ENCODE data around the gene CPED1.

The CPED1 gene

GRCh38 chr7:120942861-120943260 is 45.6 kb upstream of the CPED1 start:
- Histone ChIP-seq H3K4me2 (ENCODE audit: low read length, poor library complexity, severe bottlenecking) (no peak overlapping the region), H3K9ac (ENCODE audit: low read length) (no peak overlapping the region), H2BK15ac (ENCODE audit: low read depth, poor library complexity, severe bottlenecking) (no peak overlapping the region), H4K91ac (ENCODE audit: low read length) (no peak overlapping the region), H2BK12ac (ENCODE audit: low read length in 2 of 2) (no peak overlapping the region), H2BK120ac (ENCODE audit: low read depth, low read length) (no peak overlapping the region), H3K79me1 (replicated peaks; ENCODE audit: low read length, poor library complexity, severe bottlenecking) (no peaks in the 10 kb centered on the region), H3K36me3 (ENCODE audit: control insufficient read depth in 1 of 2, insufficient read depth in 2 of 2, low read depth in 1 of 2, low read length in 2 of 2) (no peaks in the 10 kb centered on the region), H2AK5ac (ENCODE audit: low read length, severe bottlenecking) (no peak overlapping the region), H2BK5ac (ENCODE audit: low read depth, low read length, poor library complexity, severe bottlenecking) (no peak overlapping the region), H3K4me3 (ENCODE audit: insufficient read depth in 1 of 2, low read depth in 1 of 2, low read length in 2 of 2) (no peak overlapping the region), H2AFZ (ENCODE audit: low read depth, low read length) (no peak overlapping the region), H3K9me3 (ENCODE audit: control insufficient read depth, low read length) (no peaks in the 10 kb centered on the region), H3K18ac (ENCODE audit: low read depth in 1 of 2, low read length in 2 of 2) (no peak overlapping the region), H4K8ac (ENCODE audit: low read length) (no peak overlapping the region), H3K27me3 (ENCODE audit: control insufficient read depth in 1 of 2, insufficient read depth in 1 of 2, low read length in 2 of 2) (no peaks in the 10 kb centered on the region), H3K23ac (ENCODE audit: low read length in 2 of 2) (no peak overlapping the region), H3K4ac (ENCODE audit: low read depth in 1 of 2, low read length in 2 of 2) (no peak overlapping the region), H3K4me1 (ENCODE audit: control insufficient read depth, insufficient read depth, low read depth, low read length) (no peaks in the 10 kb centered on the region), H3K14ac (ENCODE audit: low read length in 2 of 2) (no peak overlapping the region), H3K27ac (ENCODE audit: low read length, poor library complexity, severe bottlenecking) (no peak overlapping the region)
- no peak for DNase-seq
- no CpG with 5 or more reads among the region's 1 CpG for WGBS

DNA sequence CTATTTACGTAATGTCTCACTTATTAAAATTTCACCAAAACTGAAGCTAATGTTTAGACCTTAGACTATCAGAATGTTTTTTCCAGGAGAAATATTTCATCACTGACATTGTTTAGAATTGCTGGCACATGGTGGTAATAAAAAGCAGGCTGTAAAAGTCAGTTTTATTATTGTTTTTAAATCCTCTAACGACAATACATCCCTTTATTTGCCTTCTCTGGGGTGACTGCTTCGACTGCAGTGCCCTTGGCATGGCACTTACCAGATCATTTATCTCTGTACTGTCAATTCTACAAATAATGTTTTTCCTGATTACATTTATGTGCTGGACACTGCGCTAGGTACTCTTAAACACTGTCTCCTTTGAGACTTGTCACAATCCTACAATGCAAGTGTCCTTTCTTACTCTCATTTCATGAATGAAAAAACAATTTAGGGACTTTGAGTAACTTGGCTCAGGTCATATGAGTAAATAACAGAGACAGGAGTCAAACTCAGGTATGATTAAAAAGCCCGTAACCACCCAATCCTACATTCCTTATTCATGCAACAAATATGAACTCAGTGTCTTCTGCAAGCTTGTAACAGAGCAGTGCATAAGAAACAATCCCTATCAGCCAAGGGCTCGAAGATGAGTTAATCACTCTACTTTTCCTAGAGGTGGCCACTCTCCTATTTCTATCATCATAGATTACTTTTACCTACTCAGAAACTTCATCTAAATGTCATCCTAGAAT is 43.5 kb upstream of the CPED1 start:
- H3K18ac ChIP-seq (ENCODE audit: low read depth in 1 of 2, low read length in 2 of 2) = no peak overlapping the region
- H2BK120ac ChIP-seq (ENCODE audit: low read depth, low read length) = no peak overlapping the region
- H4K8ac ChIP-seq (ENCODE audit: low read length) = no peak overlapping the region
- H3K4me3 ChIP-seq (ENCODE audit: insufficient read depth in 1 of 2, low read depth in 1 of 2, low read length in 2 of 2) = no peak overlapping the region
- H3K4ac ChIP-seq (ENCODE audit: low read depth in 1 of 2, low read length in 2 of 2) = no peak overlapping the region
- no peak overlapping the region for H3K23ac ChIP-seq (ENCODE audit: low read length in 2 of 2)
- H4K91ac ChIP-seq (ENCODE audit: low read length) = no peak overlapping the region
- H3K14ac ChIP-seq (ENCODE audit: low read length in 2 of 2) = no peak overlapping the region
- no peaks in the 10 kb centered on the region for H3K36me3 ChIP-seq (ENCODE audit: control insufficient read depth in 1 of 2, insufficient read depth in 2 of 2, low read depth in 1 of 2, low read length in 2 of 2)
- no peak overlapping the region for H2AK5ac ChIP-seq (ENCODE audit: low read length, severe bottlenecking)
- no peak overlapping the region for H2BK5ac ChIP-seq (ENCODE audit: low read depth, low read length, poor library complexity, severe bottlenecking)
- no peaks in the 10 kb centered on the region for H3K4me1 ChIP-seq (ENCODE audit: control insufficient read depth, insufficient read depth, low read depth, low read length)
- no peak overlapping the region for H3K9ac ChIP-seq (ENCODE audit: low read length)
- H2BK12ac ChIP-seq (ENCODE audit: low read length in 2 of 2) = no peak overlapping the region
- H3K79me1 ChIP-seq (replicated peaks; ENCODE audit: low read length, poor library complexity, severe bottlenecking) = no peaks in the 10 kb centered on the region
- H3K27ac ChIP-seq (ENCODE audit: low read length, poor library complexity, severe bottlenecking) = no peak overlapping the region
- H2AFZ ChIP-seq (ENCODE audit: low read depth, low read length) = no peak overlapping the region
- 39% methylated on average over 5 of the region's 6 CpGs for WGBS
- H3K4me2 ChIP-seq (ENCODE audit: low read length, poor library complexity, severe bottlenecking) = no peak overlapping the region
- no peak for DNase-seq
- H2BK15ac ChIP-seq (ENCODE audit: low read depth, poor library complexity, severe bottlenecking) = no peak overlapping the region
- no peaks in the 10 kb centered on the region for H3K9me3 ChIP-seq (ENCODE audit: control insufficient read depth, low read length)
- H3K27me3 ChIP-seq (ENCODE audit: control insufficient read depth in 1 of 2, insufficient read depth in 1 of 2, low read length in 2 of 2) = no peaks in the 10 kb centered on the region

- Histone ChIP-seq H3K18ac (ENCODE audit: low read depth in 1 of 2, low read length in 2 of 2) (no peak overlapping the region), H2BK120ac (ENCODE audit: low read depth, low read length) (no peak overlapping the region), H3K79me1 (replicated peaks; ENCODE audit: low read length, poor library complexity, severe bottlenecking) (peaks cover 3% of the 10 kb centered on the region), H3K4ac (ENCODE audit: low read depth in 1 of 2, low read length in 2 of 2) (no peak overlapping the region), H2BK15ac (ENCODE audit: low read depth, poor library complexity, severe bottlenecking) (no peak overlapping the region), H2AFZ (ENCODE audit: low read depth, low read length) (no peak overlapping the region), H4K91ac (ENCODE audit: low read length) (no peak overlapping the region), H3K27ac (ENCODE audit: low read length, poor library complexity, severe bottlenecking) (no peak overlapping the region), H3K27me3 (ENCODE audit: control insufficient read depth in 1 of 2, insufficient read depth in 1 of 2, low read length in 2 of 2) (no peaks in the 10 kb centered on the region), H3K4me2 (ENCODE audit: low read length, poor library complexity, severe bottlenecking) (no peak overlapping the region), H3K36me3 (ENCODE audit: control insufficient read depth in 1 of 2, insufficient read depth in 2 of 2, low read depth in 1 of 2, low read length in 2 of 2) (no peaks in the 10 kb centered on the region), H3K14ac (ENCODE audit: low read length in 2 of 2) (no peak overlapping the region), H2AK5ac (ENCODE audit: low read length, severe bottlenecking) (no peak overlapping the region), H3K4me3 (ENCODE audit: insufficient read depth in 1 of 2, low read depth in 1 of 2, low read length in 2 of 2) (no peak overlapping the region), H3K9me3 (ENCODE audit: control insufficient read depth, low read length) (no peaks in the 10 kb centered on the region), H3K23ac (ENCODE audit: low read length in 2 of 2) (no peak overlapping the region), H2BK5ac (ENCODE audit: low read depth, low read length, poor library complexity, severe bottlenecking) (no peak overlapping the region), H2BK12ac (ENCODE audit: low read length in 2 of 2) (no peak overlapping the region), H3K4me1 (ENCODE audit: control insufficient read depth, insufficient read depth, low read depth, low read length) (peaks cover 1% of the 10 kb centered on the region), H3K9ac (ENCODE audit: low read length) (no peak overlapping the region), H4K8ac (ENCODE audit: low read length) (no peak overlapping the region)
- no peak for DNase-seq
These were observed 40.5 kb upstream of the CPED1 start for GRCh38 chr7:120947980-120948379.

GRCh38 chr7:120949393-120949911 is 39.1 kb upstream of the CPED1 start:
- no peak overlapping the region for H4K91ac ChIP-seq (ENCODE audit: low read length)
- no peak overlapping the region for H3K4me2 ChIP-seq (ENCODE audit: low read length, poor library complexity, severe bottlenecking)
- DNase-seq = no peak
- no peaks in the 10 kb centered on the region for H3K9me3 ChIP-seq (ENCODE audit: control insufficient read depth, low read length)
- H2BK12ac ChIP-seq (ENCODE audit: low read length in 2 of 2) = no peak overlapping the region
- H3K23ac ChIP-seq (ENCODE audit: low read length in 2 of 2) = no peak overlapping the region
- H2AFZ ChIP-seq (ENCODE audit: low read depth, low read length) = no peak overlapping the region
- H3K4me1 ChIP-seq (ENCODE audit: control insufficient read depth, insufficient read depth, low read depth, low read length) = peaks cover 1% of the 10 kb centered on the region
- H2BK120ac ChIP-seq (ENCODE audit: low read depth, low read length) = no peak overlapping the region
- H3K9ac ChIP-seq (ENCODE audit: low read length) = peak overlapping the region; percentile 97
- no CpG with 5 or more reads among the region's 8 CpGs for WGBS
- H3K27ac ChIP-seq (ENCODE audit: low read length, poor library complexity, severe bottlenecking) = no peak overlapping the region
- peak overlapping the region in 1 of 2 experiments; percentile 95 for H3K4me3 ChIP-seq (ENCODE audit: insufficient read depth in 1 of 2, low read depth in 1 of 2, low read length in 2 of 2)
- H3K14ac ChIP-seq (ENCODE audit: low read length in 2 of 2) = no peak overlapping the region
- peaks cover 4 to 14% of the 10 kb centered on the region in 2 experiments for H3K36me3 ChIP-seq (ENCODE audit: control insufficient read depth in 1 of 2, insufficient read depth in 2 of 2, low read depth in 1 of 2, low read length in 2 of 2)
- H2AK5ac ChIP-seq (ENCODE audit: low read length, severe bottlenecking) = no peak overlapping the region
- no peak overlapping the region for H2BK5ac ChIP-seq (ENCODE audit: low read depth, low read length, poor library complexity, severe bottlenecking)
- H4K8ac ChIP-seq (ENCODE audit: low read length) = no peak overlapping the region
- peaks cover 3% of the 10 kb centered on the region for H3K79me1 ChIP-seq (replicated peaks; ENCODE audit: low read length, poor library complexity, severe bottlenecking)
- H3K27me3 ChIP-seq (ENCODE audit: control insufficient read depth in 1 of 2, insufficient read depth in 1 of 2, low read length in 2 of 2) = no peaks in the 10 kb centered on the region
- H3K18ac ChIP-seq (ENCODE audit: low read depth in 1 of 2, low read length in 2 of 2) = no peak overlapping the region
- no peak overlapping the region for H2BK15ac ChIP-seq (ENCODE audit: low read depth, poor library complexity, severe bottlenecking)
- H3K4ac ChIP-seq (ENCODE audit: low read depth in 1 of 2, low read length in 2 of 2) = no peak overlapping the region

All from mesenchymal stem cell (in vitro differentiated cells and primary cell).